SW 1271 (cell line): ENCODE data around the gene PDE4D.
"Not testable (repeated sequence)": the region's sequence is repeated elsewhere in the genome, so short reads cannot be mapped to it uniquely, and the experiment has no call there.

Source experiments
- DNase-seq, 2 experiments: peaks; one replicate each; lab custom pipeline; 2025; lab: John Stamatoyannopoulos, UW

PDE4D gene

DNA sequence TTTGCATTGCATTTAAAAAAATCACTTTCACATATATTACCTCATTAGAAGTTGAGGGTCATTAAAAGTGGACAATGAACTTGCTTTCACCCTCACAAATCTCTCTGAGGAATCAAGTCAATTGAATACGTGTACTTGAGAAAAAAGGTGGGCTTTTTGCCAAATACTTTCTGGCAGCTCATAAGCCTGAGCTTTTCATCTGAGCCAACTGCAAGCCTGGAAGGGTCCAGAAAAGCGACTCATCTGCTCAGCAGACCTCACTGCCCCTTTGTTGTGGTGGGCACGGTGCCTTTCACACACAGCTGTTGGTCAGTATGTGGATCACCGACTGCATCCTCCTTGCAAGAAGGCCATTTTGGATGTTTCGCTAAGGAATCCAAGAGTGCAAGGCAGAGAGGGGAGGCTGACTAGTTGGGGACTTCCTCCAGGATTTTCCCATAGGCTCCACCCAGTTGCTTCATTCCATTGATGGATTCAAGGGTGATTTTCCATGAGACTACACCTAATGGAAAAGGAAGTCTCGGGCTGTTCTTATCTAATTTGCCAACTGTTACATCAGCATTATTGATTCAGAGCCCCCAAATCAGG is 564.7 kb downstream of the PDE4D start:
- no peak for DNase-seq

DNA sequence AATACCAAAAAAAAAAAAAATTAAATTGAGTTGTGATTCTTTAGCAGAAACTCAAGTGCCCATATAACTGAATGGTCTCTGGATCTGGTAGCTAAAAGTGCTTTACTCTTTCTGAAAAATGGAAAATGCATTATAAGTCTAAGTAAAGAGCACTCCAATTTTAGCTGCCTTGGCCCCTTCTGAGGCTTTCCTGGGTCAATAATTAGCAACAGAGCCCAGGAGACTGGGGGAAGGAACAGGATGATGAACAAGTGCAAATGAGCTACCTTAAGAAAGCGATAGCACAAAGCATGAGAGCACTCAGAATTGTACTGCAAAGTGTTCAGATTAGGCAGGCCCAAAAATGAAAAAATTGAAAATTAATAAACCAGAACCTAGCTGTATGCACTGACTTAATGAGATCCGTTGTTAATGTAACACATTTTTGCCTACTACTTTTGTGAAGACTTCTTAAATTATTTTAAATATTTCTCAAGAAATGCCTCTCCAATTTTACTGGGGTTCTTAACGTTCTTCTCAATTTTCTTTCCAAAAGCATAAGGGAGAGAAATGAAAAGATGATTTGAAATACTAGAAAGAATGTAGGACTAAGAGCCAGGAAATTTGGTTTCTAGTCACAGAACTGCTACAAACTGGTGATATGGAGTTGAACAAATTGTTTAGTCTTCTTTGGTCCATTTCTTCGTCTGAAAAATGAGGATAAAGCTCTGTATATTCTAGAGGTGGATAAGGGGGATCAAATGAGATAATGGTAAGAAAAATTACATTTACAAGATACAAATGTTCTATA is 566.1 kb downstream of the PDE4D start:
- DNase-seq, result no peak

DNA sequence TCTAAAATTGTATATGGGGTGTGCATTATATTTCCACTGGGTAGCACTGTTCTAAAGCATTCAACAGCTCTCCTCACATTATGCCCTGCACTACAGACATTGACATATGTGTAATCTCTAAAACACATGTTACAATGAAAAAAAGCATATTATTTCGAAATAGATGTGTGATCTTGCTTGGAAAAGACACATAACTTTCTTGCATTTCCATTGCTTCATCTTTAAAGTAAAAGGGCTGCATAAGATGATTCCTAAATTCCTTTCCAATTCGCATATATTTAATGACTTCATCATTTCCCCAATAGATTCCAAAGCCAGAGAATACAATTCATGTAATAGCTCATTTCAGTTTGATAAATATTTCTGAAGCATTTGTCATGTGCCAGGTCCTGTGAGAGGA is 566.9 kb downstream of the PDE4D start:
- no peak for DNase-seq

DNA sequence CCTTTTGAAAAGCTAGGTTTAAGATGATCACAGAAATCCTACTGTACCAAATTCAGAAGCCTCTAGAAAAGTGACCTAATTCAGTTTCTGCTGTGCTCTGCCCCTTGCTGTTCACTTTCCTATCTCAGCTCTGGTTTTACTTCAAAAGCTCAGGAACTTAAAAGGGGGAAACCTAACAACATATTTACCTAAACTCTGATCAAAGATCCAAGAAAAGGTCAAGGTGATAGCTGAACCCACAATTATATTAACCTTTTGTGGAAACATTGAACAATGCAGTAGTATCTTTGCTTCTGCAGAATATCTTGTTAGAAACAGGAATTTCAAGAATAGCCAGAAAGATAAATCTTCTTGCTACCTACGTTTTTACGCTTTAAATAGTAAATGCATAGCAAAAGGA is 568.5 kb downstream of the PDE4D start:
- no peak for DNase-seq

DNA sequence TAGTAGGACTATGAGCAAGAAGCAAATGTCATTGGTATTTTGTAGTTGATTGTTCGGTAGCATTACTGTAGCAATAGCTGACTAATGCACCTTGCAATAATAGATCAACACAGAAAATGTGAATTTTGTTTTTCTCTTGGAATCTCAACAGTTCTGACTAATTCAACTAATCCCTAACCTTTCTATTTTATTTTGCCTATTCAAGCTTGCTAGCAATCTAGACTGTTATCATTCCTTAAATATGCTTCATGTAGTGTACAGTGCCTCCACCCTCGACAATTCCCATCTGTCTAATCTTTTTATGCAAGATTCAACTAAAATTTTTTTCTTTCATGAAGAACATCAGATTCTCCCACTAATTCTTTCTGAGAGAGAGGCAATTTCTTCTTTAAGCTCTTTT is 570.6 kb downstream of the PDE4D start:
- no peak for DNase-seq

DNA sequence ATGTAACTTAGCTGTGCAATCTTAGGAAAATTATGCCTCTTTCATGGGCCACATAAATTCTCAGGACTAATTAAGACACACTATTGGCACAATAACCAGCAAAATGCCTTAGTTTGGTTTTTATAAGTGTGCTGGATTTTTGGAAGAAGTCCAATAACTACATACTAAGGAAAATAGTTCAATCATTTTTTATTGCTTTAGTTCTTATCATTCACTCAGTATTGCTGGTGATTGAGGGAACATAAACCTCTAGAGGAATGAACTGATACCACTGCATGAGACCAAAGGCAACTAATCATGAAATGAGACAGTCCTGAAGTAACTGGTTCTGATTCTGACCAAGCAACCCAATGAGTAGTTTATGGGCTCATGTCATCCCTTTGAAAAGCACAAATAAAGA is 571.5 kb downstream of the PDE4D start:
- no peak for DNase-seq

DNA sequence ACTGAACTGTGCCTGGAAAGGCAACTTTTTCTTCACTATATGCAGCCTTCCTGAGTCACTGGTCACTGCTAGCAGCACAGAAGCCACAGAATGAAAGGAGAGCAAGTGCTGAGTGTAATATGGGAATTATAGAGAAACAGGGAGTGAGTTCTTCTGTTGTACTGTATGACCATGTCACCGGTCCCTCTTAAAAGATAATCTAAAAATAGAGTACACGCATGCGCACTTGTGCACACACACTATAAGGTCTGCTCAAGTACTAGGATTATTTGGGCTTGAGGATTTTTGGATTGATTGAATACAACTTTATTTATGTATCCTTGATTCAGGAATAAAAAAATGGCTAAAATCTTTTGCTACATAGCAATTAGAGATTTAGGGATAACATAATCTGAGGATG is 571.9 kb downstream of the PDE4D start:
- no peak for DNase-seq

DNA sequence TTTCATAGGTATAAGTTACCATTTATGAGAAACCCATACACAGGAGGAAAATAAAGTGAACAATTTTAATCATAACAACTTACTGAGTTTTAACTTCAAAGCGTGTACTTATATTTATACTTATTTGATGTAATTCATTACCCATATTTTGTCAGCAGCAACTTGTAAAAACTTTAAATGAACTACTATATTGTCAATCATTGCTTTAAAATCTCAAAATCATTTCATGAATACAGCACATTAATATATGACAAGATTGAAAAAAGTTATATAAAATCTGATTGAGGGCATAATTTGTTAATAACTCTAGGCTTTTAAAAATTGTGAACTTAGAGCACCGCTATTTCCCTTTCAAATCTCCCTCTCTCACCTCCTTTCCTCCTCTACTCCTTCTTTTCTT is 573.1 kb downstream of the PDE4D start:
- DNase-seq, result no peak

DNA sequence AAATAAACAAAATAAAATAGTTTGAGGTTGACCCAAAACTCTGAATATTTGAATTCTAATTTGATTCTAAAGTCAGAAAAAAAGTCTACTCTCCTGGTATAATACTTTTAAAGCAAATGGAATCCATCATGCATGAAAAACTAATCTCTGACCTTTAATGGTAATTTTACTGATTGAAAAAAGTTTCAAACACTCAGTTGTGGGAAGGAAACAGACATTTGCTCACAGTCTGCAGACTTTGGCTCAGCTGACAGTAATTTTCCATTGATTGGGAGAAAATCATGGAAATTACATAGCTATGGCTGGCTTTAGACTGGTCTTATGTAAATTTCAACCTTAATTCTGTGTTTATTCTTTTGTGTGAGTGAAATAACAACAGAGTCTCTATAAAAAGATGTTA is 574.3 kb downstream of the PDE4D start:
- DNase-seq, result no peak

DNA sequence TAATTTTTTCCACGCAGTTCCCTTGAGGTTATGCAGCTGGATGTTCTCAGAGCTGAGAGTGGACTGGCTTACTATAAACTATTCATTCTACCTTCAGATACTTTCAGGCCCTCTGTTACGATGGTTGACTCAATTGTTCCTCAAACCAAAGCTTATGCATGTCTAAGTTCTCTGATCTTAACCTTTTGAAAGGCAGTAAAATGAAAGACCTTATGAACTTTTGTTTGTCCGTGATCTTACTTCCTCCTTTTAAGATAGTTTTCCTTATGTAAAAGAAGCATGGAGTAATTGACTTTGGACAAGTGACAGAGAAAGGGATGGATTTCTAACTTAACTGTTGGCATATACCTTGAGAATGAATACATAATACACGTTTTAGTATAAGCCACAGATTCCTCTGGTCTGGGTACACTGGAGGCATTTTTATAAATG is 575.7 kb downstream of the PDE4D start:
- DNase-seq, result no peak

DNA sequence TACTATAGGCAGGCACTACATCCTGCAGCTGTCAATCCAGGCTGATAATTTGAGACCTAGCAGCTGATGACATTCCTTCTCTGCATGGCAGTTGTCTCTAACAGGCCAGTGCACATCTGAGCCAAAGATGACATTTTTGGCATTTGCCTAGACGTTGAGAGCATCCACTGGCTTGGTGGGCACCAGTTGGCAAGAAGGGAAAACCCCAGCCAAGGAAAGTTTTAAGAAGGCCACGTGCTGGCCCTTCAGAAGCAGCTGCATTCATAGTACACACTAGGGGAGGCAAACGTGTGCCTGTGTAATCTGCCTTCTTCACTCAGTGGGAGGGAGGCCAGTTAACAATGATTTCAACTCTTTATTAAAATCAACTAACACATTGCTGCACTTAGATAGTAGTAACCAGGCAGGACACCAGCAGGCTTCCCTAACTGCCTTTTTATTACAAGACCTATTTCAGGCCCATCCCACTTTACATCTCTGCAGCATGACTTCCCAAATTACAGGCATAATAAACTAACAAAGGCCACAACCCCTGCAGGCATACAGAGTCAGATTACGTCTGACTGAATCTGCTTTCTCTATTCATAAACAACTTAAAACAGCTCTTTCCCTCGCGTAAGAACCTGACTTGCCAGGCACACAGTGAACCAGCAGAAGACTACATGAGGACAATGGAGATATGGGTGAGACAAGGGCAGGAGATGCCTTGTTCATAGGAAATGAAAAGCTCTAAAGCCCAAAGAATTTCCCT is 576.3 kb downstream of the PDE4D start:
- no peak for DNase-seq

DNA sequence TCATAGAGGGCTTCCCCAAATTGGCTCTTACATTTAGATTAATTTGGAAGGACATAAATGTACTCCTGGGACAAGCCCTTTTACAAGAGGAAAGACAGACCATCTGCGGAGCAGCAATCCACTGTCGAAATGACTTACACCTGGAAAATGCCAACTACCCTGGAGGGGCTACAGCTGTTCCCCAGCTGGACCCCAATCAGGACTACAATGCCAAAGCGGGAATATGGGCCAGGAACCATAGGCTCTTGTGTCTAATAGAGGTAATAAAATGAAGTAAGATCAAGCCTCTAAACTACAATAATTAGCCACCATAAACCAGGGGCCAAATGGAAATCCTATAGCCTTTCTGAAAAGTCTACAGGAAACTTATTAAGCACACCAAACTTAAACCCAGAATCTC is 581.3 kb downstream of the PDE4D start:
- DNase-seq, result no peak

DNA sequence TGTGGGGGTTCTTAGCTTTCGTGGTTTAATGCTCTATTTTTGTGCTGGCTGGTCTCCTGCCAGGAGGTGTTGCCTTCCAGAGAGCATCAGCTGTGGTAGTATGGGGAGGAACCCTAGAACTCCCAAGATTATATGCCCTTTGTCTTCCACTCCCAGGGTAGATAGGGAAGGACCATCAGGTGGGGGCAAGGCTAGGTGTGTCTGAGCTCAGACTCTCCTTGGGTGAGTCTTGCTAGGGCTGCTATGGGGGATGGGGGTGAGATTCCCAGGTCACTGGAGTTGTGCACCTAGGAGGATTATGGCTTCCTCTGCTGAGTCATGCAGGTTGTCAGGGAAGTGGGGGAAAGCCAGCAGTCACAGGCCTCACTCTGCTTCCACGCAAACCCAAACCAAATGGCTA is 584.8 kb downstream of the PDE4D start:
- DNase-seq, result not testable (repeated sequence)

DNA sequence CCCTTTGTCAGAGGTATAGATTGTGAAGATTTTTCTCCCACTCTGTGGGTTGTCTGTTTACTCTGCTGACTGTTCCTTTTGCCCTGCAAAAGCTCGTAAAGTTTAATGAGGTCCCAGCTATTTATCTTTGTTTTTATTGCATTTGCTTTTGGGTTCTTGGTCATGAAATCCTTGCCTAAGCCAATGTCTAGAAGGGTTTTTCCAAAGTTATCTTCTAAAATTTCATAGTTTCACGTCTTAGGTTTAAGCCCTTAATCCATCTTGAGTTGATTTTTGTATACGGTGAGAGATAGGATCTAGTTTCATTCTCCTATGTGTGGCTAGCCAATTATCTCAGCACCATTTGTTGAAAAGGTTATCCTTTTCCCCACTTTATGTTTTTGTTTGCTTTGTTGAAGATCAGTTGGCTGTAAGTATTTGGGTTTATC is 590.2 kb downstream of the PDE4D start:
- DNase-seq, result not testable (repeated sequence)

DNA sequence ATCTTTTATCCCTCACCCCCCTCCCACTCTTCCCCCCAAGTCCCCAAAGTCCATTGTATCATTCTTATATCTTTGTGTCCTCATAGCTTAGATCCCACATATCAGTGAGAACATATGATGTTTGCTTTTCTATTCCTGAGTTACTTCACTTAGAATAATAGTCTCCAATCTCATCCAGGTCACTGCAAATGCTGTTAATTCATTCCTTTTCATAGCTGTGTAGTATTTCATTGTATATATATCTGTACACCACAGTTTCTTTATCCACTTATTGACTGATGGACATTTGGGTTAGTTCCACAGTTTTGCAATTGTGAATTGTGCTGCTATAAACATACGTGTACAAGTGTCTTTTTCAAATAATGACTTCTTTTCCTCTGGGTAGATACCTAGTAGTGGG is 591.0 kb downstream of the PDE4D start:
- DNase-seq, result not testable (repeated sequence)

DNA sequence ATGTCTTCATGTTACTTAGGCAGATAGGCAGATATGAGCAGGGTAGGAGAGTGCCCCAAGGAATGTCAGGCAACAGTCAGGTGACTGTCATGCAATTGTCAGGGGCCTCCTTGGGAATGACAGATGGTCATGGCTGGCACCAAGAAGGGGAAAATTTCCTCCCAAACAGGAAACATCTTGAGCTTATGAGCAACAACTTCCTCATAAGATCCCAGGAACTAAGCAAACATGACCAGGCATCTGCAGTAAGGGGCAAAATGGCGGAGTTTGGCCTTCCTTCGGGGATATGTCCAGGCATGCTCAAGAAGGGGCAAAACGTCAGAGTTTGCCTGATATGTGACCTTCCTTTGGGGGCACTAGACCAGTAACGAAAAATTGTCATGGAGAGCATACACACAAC is 591.8 kb downstream of the PDE4D start:
- DNase-seq, result no peak

DNA sequence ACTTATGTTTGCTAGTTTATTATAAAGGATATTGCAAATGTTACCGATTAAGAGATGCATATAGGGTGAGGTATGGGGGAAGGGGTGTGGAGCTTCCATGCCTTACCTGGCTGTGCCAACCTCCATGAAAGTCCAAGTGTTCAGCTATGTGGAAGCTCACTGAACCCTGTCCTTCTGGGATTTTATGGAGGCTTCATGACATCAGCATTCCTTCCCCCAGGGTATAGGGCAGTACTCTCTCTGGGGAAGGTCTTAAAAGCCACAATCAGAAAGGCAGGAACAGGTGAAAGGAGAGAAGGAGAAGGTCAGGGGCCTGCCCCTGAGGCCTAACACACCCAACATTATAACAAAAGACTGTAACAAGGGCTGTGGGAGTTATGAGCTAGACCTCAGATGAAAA is 592.6 kb downstream of the PDE4D start:
- no peak for DNase-seq

DNA sequence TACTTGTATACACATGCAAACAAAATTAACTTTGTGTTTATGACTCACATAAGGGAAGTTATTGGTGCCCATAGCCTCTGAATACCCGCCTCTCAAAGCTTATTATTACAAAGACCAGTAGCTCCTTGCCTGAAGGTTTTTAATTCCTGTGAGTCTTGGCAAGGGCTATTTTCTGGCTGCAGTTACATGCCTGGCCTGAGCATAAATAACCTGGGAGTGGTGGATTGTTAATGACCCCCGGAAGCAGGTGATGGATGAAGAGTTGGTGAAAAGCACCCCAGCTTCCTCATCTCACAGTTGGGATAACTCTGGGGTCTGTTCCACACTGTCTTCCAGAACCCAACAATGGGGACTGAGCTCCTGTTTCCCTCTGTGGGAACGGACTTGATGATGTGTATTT is 594.5 kb downstream of the PDE4D start:
- no peak for DNase-seq

DNA sequence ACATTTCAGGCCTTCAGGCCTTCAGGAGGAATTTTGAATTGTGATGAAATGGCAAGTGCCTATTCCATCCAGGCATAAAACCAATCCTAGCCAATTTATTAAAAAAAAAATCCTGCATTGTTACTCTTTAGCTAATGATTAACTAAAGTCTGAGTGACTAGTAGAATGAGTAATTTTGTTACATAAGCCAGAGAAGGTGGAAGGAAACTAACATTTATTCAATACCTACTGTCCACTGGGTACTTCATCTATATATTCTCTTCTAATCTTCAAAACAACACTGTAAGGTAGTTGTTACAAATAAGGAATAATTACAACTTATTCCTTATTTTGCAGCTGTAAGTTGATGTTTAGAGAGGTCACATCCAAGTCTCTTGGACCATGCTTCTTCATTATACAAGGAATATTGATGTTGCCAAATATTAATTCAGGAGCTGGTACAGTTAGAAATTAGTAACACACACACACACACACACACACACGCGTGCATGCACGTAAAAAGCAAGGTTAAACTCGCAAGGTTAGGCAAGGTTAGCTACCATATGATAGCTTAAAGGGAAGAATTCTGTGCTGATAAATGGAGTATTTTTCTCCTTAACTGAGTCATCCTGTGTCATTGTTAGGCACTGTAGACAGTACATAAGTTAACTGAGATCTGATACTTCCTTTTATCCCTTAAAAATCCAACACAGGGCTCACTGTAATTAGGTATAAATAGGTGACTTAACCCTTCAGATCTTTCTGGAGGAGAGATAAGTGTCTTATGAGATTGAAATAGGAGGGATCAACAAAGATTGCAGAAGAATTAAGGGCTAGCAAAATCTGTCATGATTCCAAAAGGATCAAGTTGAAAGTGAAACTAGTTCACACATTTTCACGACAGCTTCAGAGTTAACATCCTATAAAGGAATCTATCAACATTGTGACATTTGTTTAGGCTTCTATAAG is 596.9 kb downstream of the PDE4D start:
- DNase-seq, result peak in 1 of 2 experiments; percentile 48

DNA sequence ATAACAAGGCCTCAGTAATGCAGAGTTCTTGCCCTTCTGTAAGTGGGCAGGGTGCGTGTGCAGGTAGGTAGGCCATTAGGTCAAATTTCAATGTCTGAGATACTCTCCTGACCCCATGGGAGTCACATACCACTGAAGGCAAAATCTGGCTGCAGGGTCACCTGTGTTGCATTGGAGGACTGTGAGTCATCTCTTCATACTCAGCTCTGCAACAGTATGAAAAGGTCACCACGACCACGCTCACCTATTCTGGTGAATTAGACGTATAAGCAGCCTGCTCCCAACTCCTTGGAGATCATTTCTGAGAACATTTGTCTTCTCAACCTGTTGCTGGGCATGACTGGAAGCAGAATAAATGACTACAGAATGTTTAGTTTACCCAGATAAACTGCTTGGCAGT is 599.8 kb downstream of the PDE4D start:
- no peak for DNase-seq

DNA sequence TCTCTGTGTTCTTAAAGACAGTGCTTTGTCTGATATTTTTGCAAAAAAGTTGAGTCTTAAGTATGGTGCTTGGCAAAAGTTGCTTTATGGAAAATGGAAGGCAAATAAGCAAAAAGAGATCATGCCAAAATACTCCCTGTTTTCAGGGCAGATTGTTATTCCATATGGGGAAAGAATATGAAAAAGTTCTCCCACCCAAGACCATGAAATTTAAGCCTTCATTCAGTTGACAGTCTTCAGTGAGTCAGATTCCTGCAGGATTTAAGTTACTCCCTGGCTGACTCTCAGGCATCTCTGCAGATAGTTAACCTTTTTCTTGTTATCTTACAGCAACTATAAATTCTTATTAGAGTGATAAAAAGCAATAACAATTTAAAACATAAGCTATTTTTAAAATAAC is 601.6 kb downstream of the PDE4D start:
- no peak for DNase-seq

DNA sequence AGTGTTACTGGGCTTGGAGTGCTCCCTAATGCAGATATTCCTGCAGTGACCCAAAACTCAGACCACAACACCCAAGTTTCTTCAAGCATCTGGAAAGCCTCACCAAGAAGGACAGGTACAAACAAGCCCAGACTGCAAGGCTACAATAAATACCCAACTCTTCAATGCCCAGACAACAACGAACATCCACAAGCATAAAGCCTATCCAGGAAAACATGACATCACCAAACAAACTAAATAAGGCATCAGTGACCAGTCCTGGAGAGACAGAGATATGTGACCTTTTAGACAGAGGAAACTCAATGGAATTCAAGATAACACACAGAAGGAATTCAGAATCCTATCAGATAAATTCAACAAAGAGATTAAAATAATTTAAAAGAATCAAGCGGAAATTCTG is 605.6 kb downstream of the PDE4D start:
- DNase-seq, result no peak
